Hepatocyte (in vitro differentiated cells): Measurements from ENCODE around the gene CALCB.
A peak's percentile ranks its signal among the peaks of the same experiment; 100 is the strongest.

ENCODE experiments used
- EZH2 ChIP-seq: fragments of 200-600 bp; sonication (generic); IDR thresholded peaks from 2 replicates; pipeline ENCODE4 v1.6.1; 2016; ENCODE audit warnings: antibody characterized with exemption, mild to moderate bottlenecking, borderline replicate concordance
- TF ChIP-seq, protein P1 (sequence below): fragments of 200-600 bp; sonication (generic); IDR thresholded peaks from 2 replicates; pipeline ENCODE4 v1.5.1; 2016; ENCODE audit warnings: antibody characterized with exemption, mild to moderate bottlenecking; ENCODE audit not compliant: poor library complexity

DNA sequence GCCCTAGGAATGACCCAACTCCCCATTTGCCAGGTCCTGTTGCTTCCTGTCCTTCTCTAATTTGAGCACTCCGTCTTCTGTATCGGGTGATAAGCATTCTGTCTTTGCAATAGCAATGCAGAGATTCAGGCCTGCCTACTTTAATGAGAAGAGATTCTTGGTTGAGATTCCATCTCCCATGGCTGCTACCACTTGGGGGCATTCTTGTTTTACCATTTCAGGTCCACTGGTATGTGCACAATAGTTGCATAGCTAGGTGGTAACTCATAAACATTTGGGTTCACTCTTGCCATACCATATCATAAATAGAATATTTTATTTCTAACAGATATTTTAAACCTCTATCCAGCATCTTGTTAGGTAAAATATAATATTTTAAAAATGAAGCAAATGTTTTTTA lies 34.4 kb upstream of the CALCB start:
- TF ChIP-seq, protein P1, sequence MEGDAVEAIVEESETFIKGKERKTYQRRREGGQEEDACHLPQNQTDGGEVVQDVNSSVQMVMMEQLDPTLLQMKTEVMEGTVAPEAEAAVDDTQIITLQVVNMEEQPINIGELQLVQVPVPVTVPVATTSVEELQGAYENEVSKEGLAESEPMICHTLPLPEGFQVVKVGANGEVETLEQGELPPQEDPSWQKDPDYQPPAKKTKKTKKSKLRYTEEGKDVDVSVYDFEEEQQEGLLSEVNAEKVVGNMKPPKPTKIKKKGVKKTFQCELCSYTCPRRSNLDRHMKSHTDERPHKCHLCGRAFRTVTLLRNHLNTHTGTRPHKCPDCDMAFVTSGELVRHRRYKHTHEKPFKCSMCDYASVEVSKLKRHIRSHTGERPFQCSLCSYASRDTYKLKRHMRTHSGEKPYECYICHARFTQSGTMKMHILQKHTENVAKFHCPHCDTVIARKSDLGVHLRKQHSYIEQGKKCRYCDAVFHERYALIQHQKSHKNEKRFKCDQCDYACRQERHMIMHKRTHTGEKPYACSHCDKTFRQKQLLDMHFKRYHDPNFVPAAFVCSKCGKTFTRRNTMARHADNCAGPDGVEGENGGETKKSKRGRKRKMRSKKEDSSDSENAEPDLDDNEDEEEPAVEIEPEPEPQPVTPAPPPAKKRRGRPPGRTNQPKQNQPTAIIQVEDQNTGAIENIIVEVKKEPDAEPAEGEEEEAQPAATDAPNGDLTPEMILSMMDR: peak; percentile 3
- TF ChIP-seq EZH2: no peak
